NCI-H510A treated with DMSO at 0.1 percent for 48 hours (cell line): Measurements from ENCODE around the gene AK1.
A peak's percentile ranks its signal among the peaks of the same experiment; 100 is the strongest.
"Not testable (repeated sequence)": the region's sequence is repeated elsewhere in the genome, so short reads cannot be mapped to it uniquely, and the experiment has no call there.

Experiments
- DNase-seq: peaks from one replicate; lab custom pipeline; 2025; lab: John Stamatoyannopoulos, UW

Gene AK1

GRCh38 chr9:127884427-127884911 is 7.0 kb upstream of the AK1 start:
- peak; percentile 76 for DNase-seq

- DNase-seq, result no peak
Measured at GRCh38 chr9:127883959-127884358, 6.5 kb upstream of the AK1 start.

GRCh38 chr9:127881715-127882114 is 4.2 kb upstream of the AK1 start:
- not testable (repeated sequence) for DNase-seq

- DNase-seq, result no peak
Measured at GRCh38 chr9:127880143-127880542, 2.7 kb upstream of the AK1 start.

- DNase-seq, result no peak
Measured at GRCh38 chr9:127878652-127879390, 1.3 kb upstream of the AK1 start.

- no peak for DNase-seq
Measured at GRCh38 chr9:127878001-127878651, 651 bp upstream of the AK1 start.

- peak; percentile 29 for DNase-seq
Measured at GRCh38 chr9:127876764-127877562, 512 bp downstream of the AK1 start.

GRCh38 chr9:127876026-127876763 is 1.3 kb downstream of the AK1 start:
- no peak for DNase-seq

GRCh38 chr9:127875306-127875966 is 2.0 kb downstream of the AK1 start:
- DNase-seq, result no peak

GRCh38 chr9:127874301-127875221 is 2.9 kb downstream of the AK1 start:
- DNase-seq, result no peak

- no peak for DNase-seq
Measured at GRCh38 chr9:127873886-127874285, 3.6 kb downstream of the AK1 start.

- no peak for DNase-seq
Measured at GRCh38 chr9:127873223-127873691, 4.2 kb downstream of the AK1 start.

- DNase-seq, result no peak
Measured at GRCh38 chr9:127872369-127873222, 4.9 kb downstream of the AK1 start.

- no peak for DNase-seq
Measured at GRCh38 chr9:127871531-127871930, 5.9 kb downstream of the AK1 start.

- no peak for DNase-seq
Measured at GRCh38 chr9:127870887-127871286, 6.6 kb downstream of the AK1 start.

GRCh38 chr9:127870153-127870491 is 7.4 kb downstream of the AK1 start:
- not testable (repeated sequence) for DNase-seq

- peak; percentile 62 for DNase-seq
Measured at GRCh38 chr9:127869310-127870152, 7.9 kb downstream of the AK1 start.

GRCh38 chr9:127868278-127868902 is 9.1 kb downstream of the AK1 start:
- no peak for DNase-seq
